Measurements from ENCODE around the gene CTBS. TPM values are rescaled to one million over a fixed set of nuclear protein-coding genes. Genes with fewer than 3 reads are reported as not detected.
A peak's percentile ranks its signal among the peaks of the same experiment; 100 is the strongest.

The CTBS gene
- total RNA-seq, 1 donor from 2014 or later = 10.6 TPM

- DNase-seq (ENCODE audit: low spot score) = no peak
These were observed 67.3 kb downstream of the CTBS start for GRCh38 chr1:84506729-84507453.

GRCh38 chr1:84506002-84506728 lies 68.1 kb downstream of the CTBS start, which contains the start of the genes GNG5 and SPATA1:
Gene GNG5, minus strand, starts transcription at chr1:84506581. Its CDS starts 490 bp downstream, at chr1:84506091.
Gene SPATA1, plus strand, starts transcription at chr1:84506386. Its CDS starts 9,974 bp downstream, at chr1:84516360.
- peak; percentile 99 for DNase-seq (ENCODE audit: low spot score)

- DNase-seq (ENCODE audit: low spot score) = no peak
These were observed 68.7 kb downstream of the CTBS start for GRCh38 chr1:84505493-84506001.

- DNase-seq (ENCODE audit: low spot score) = peak; percentile 28
These were observed 69.4 kb downstream of the CTBS start for GRCh38 chr1:84504580-84505492.

- DNase-seq (ENCODE audit: low spot score) = no peak
These were observed 71.3 kb downstream of the CTBS start for GRCh38 chr1:84502927-84503326.

Other genes starting within 250 kb of the CTBS start
- not detected for gene DNASE2B, start 176.0 kb downstream of the CTBS start, total RNA-seq (ENCODE audit: insufficient read depth, low replicate concordance)
- gene RPF1, start 95.2 kb downstream of the CTBS start, total RNA-seq (ENCODE audit: insufficient read depth, low replicate concordance) = 28.6 TPM
- 4.8 TPM for gene SPATA1, start 68.1 kb downstream of the CTBS start, total RNA-seq (ENCODE audit: insufficient read depth, low replicate concordance)
- gene GNG5, start 67.9 kb downstream of the CTBS start, total RNA-seq (ENCODE audit: insufficient read depth, low replicate concordance) = 26.7 TPM
- 13.7 TPM for gene SSX2IP, start 116.0 kb upstream of the CTBS start, total RNA-seq (ENCODE audit: insufficient read depth, low replicate concordance)

Measured in umbilical cord (tissue), 2 donors.